GM21390 (cell line): ENCODE results near the gene PTPRD.
"Not testable (repeated sequence)": the region's sequence is repeated elsewhere in the genome, so short reads cannot be mapped to it uniquely, and the experiment has no call there.

ENCODE experiments used
- ATAC-seq: cut with Tn5 transposase; IDR thresholded peaks from one replicate; pipeline ENCODE4 v1.9.1; 2021; ENCODE audit not compliant: unreplicated experiment

The PTPRD gene

GRCh38 chr9:10488937-10489336, 123.9 kb downstream of the PTPRD start:
- no peak for ATAC-seq

DNA sequence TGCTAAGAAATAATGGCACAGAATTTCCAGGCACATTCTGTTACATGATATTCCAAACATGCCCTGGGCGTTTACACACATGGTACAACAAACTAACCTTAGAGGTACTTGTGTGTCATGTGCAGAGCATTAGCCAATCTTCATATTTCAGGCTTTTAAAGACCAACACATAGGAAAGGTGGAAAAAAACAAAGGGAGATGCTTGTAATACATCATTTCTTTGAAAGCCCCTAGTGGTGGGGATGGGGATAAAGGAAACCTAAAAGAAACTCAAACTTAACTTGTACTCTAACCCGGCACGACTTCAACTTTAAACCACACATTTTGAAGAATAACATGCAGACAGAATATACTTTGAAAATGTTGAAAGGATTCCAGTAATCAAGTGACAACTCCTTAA, 133.6 kb downstream of the PTPRD start:
- ATAC-seq: no peak

- not testable (repeated sequence) for ATAC-seq
Measured at GRCh38 chr9:10449201-10449617, 163.6 kb downstream of the PTPRD start.

- ATAC-seq: no peak
Measured at GRCh38 chr9:10447036-10447435, 165.8 kb downstream of the PTPRD start.

DNA sequence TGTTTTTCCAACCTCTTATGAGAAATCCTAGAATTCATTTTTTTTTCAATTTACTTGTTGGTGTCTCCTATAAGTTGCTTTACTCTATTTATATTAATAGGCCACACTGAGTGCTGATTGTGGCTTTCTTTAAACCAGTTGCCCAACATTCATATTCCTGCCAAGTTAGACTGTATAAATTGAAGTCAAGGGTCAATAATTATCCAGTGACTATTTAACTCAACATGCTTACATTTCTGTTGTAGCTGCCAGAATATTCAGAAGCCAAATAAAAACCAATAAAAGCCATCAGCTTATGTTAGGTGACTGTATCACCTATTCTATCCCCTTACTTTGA, 169.0 kb downstream of the PTPRD start:
- no peak for ATAC-seq

DNA sequence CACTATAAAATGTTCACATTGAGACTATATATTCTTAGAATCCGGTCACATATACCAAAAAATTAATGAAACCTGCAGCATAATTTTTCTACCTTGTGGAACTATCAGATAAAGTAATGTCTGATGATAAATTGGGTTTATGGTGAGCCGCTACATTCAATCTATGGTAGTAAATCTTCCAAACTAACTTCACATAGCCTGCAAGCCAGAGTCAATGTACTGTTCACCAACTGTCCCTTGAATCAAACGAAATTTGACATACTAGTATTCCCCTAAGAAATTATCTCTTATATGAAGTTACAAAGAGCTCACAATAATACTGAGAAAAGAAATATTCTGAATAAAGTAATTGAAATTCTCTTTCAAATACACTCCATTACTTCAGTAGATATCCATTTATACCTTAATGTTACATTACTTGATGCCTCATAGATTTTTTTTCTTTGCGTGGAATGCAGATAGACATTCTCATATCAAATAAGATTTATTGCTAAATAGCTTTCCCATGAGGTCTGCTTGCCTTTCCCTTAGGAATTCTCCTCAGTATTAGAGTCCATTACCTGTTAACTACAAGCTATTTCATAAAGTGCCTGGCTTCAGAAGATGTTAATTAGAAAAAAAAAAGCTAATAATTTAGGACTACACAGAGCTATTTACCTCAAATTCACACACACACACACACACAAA, 169.5 kb downstream of the PTPRD start:
- no peak for ATAC-seq

GRCh38 chr9:10438955-10439354, 173.8 kb downstream of the PTPRD start:
- no peak for ATAC-seq

DNA sequence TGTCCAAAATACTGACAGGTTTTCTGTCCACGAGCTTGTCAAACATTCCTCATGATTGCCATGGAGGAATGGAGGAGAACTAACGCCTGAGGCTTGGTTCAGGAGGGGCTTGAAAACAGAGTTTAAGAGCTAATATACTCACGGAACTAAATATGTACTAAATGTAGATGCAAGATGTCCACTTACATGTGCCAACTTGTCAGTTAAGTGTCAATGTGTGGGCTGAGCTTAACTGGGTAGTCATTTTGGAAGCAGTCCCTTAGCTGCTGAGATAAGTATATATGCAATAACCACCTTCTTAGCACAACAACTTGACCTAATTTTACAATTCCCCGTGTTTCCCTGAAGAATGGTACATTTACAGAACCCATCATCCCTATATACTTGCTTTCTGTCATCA, 176.0 kb downstream of the PTPRD start:
- ATAC-seq: no peak

DNA sequence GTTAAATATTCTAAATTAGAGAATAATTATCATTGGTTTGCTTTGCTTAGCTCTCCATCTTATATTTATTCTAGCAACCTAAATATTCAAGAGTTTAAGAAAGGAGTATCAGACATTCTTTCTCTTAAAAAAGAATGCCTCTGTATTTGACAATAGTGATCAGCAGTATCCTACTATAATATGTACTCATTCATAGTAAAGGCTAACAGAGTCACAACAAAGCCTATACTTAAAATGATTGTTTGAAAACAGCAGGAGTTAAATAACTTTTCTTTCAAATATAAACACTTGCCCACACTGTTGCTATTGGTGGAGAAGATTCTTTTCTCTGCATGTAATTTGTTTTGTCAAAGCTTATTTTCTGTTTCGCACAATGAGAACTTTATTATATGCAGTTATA, 178.4 kb downstream of the PTPRD start:
- no peak for ATAC-seq

DNA sequence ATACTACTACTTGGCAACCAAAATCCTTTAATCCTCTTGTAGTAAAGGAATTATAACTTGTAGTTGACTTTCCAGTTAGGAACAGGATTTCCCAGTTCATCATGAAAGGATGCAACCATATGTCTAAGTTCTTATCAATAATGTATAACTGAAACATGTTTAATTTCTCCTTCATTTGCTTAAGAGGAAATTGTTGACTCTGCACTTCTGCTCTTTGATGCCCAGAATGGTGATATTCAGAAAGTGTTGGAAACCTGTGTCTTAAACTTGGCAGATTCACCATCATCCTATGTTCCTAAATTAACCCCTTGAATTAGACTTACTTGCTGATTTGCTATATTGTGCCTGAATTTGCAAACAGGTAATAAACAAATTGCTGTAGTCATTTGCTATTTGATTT, 201.5 kb downstream of the PTPRD start:
- no peak for ATAC-seq

GRCh38 chr9:10403283-10403682, 209.5 kb downstream of the PTPRD start:
- ATAC-seq: no peak

- no peak for ATAC-seq
Measured at GRCh38 chr9:10396615-10397014, 216.2 kb downstream of the PTPRD start.

DNA sequence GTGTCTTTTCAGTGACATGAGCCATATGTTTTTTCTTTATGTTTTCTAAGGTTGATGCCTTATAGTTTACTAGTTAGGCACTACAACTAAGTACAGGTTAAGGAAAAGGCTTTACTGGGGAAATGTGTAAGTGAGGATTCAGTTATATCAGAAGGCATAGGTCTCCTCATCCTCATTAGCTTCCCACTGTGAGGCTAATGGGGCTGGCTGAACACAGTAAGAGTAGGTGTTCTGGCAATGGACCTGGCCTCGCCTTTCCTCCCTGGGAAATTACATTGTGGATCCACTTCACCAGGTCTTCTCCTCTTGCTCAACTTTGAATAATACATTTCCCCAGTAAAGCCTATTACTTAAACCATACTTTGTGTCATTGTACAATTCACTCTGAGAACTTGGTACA, 225.5 kb downstream of the PTPRD start:
- no peak for ATAC-seq

DNA sequence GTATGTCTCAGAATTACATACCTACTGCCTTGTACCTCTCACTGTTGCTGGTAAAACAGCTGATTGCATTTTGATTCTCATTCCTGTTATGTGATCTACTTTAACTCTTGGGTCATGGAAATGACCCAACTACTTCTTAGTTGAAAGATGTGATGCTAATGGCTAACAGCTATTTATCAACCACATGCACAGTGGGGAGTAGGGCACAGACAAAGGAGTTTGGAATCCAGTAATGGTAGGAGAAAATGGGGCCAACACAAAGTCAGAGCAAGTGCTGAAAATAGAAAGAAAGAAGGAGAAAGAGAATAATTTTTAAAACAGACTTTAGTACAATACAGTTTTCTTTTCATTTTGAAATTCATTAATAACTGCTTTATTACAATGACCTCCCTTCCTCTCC, 241.0 kb downstream of the PTPRD start:
- ATAC-seq: no peak

DNA sequence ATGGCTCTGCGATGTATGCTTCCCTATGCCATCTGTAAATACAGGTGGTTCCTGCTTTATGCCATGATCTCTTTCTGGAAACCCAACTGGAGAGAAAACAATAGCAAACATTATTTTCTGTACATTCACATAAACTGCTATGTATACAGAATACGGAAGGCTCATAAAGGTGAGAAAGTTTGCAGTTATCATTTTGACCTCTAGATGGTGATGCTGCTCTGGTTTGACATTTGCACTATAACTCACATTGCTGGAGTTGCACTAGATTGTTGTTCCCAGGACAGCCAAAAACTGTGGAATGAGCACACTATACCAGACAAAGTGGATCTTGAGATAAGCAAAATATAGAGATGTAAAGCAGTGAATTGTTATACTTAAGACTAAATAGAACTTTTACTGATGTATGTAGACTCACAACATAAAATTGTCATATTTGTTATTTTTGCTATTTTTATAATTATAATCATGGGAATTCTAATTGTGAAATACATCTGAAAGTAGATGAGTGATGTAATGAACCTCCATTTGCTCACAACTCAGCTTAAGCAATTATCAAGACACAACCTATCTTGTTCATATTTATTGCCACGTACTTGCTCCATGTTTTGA, 246.5 kb downstream of the PTPRD start:
- ATAC-seq: peak; percentile 86

GRCh38 chr9:10354591-10354990, 258.2 kb downstream of the PTPRD start:
- ATAC-seq: no peak

- ATAC-seq: not testable (repeated sequence)
Measured at GRCh38 chr9:10345621-10346020, 267.2 kb downstream of the PTPRD start.

DNA sequence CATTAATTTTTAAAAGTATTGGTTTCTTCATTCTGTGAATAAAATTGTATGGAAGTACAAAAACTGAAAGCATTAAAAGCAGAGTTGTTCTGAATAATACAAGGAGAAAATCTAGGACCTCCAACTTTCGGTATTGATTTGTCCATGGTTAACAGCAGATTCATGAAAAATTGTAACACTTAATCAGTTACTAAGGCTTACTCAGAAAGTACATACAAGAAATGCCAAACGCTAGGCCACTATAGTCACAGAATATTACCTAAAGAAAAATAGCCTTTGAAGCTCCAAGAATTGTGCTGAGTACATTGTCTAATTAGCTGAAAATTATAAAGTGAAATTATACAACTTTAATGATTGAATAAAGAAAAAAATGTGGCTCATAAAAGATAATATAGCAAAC, 271.7 kb downstream of the PTPRD start:
- ATAC-seq: no peak

GRCh38 chr9:10339152-10339551, 273.6 kb downstream of the PTPRD start:
- ATAC-seq: no peak

- no peak for ATAC-seq
Measured at GRCh38 chr9:10331157-10331556, 281.6 kb downstream of the PTPRD start.

DNA sequence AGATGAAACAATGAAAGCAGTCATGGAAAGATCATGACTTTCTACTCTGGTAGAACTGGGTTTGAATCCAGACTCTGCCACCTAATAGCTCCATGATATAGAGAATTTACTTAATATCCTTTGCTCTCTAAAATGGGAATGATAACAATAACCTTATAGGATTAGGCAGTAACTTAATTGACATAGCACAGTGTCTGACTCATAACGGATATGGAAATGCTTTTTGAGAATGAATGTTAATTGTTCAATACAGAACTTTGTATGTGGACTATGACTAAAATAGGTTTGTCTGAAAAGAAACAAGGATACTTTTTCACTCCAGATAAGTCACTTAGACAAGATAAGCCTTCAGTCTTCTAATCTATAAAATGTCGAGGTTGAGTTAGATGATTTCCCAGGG, 330.7 kb downstream of the PTPRD start:
- ATAC-seq: no peak

- no peak for ATAC-seq
Measured at GRCh38 chr9:10274988-10275387, 337.8 kb downstream of the PTPRD start.

- no peak for ATAC-seq
Measured at GRCh38 chr9:10274175-10274574, 338.6 kb downstream of the PTPRD start.
